ENCODE measurements around the gene MACROH2A1. TPM values are rescaled to one million over a fixed set of nuclear protein-coding genes. Genes with fewer than 3 reads are reported as not detected.

MACROH2A1 gene
- total RNA-seq, 1 experiment from 2014 or later, result 137 TPM

GRCh38 chr5:135347392-135347791, 51.6 kb downstream of the MACROH2A1 start:
- no peak for DNase-seq (ENCODE audit: low read depth, low spot score)
- in situ Hi-C loops (cut with HindIII; ENCODE audit: low pct_unique_long_range_greater_than_20kb, low sequenced_read_pairs), result no loop called here

- no peak for DNase-seq (ENCODE audit: low read depth, low spot score)
- in situ Hi-C loops (cut with HindIII; ENCODE audit: low pct_unique_long_range_greater_than_20kb, low sequenced_read_pairs), result no loop called here
Measured at GRCh38 chr5:135345956-135346731, 52.9 kb downstream of the MACROH2A1 start.

- DNase-seq (ENCODE audit: low read depth, low spot score), result no peak
- in situ Hi-C loops (cut with HindIII; ENCODE audit: low pct_unique_long_range_greater_than_20kb, low sequenced_read_pairs), result no loop called here
Measured at GRCh38 chr5:135344349-135344748, 54.7 kb downstream of the MACROH2A1 start.

- DNase-seq (ENCODE audit: low read depth, low spot score), result no peak
Measured at GRCh38 chr5:135343413-135343812, 55.6 kb downstream of the MACROH2A1 start.

GRCh38 chr5:135342551-135342875, 56.5 kb downstream of the MACROH2A1 start:
- DNase-seq (ENCODE audit: low read depth, low spot score), result no peak
- in situ Hi-C loops (cut with HindIII; ENCODE audit: low pct_unique_long_range_greater_than_20kb, low sequenced_read_pairs), result no loop called here

More at GRCh38 chr5:135343413-135343812, 55.6 kb downstream of the MACROH2A1 start:
- in situ Hi-C loops (cut with HindIII; ENCODE audit: low pct_unique_long_range_greater_than_20kb, low sequenced_read_pairs), result no loop called here

- no peak for DNase-seq (ENCODE audit: low read depth, low spot score)
- in situ Hi-C loops (cut with HindIII; ENCODE audit: low pct_unique_long_range_greater_than_20kb, low sequenced_read_pairs), result no loop called here
Measured at GRCh38 chr5:135341696-135342550, 57.1 kb downstream of the MACROH2A1 start.

GRCh38 chr5:135341016-135341666, 57.9 kb downstream of the MACROH2A1 start:
- DNase-seq (ENCODE audit: low read depth, low spot score), result no peak
- in situ Hi-C loops (cut with HindIII; ENCODE audit: low pct_unique_long_range_greater_than_20kb, low sequenced_read_pairs), result no loop called here

- DNase-seq (ENCODE audit: low read depth, low spot score), result no peak
- in situ Hi-C loops (cut with HindIII; ENCODE audit: low pct_unique_long_range_greater_than_20kb, low sequenced_read_pairs), result no loop called here
Measured at GRCh38 chr5:135340568-135340967, 58.5 kb downstream of the MACROH2A1 start.

- no peak for DNase-seq (ENCODE audit: low read depth, low spot score)
- in situ Hi-C loops (cut with HindIII; ENCODE audit: low pct_unique_long_range_greater_than_20kb, low sequenced_read_pairs), result no loop called here
Measured at GRCh38 chr5:135339623-135340022, 59.4 kb downstream of the MACROH2A1 start.

- in situ Hi-C loops (cut with HindIII; ENCODE audit: low pct_unique_long_range_greater_than_20kb, low sequenced_read_pairs), result no loop called here
- DNase-seq (ENCODE audit: low read depth, low spot score), result no peak
Measured at GRCh38 chr5:135339189-135339588, 59.8 kb downstream of the MACROH2A1 start.

GRCh38 chr5:135337064-135337463, 62.0 kb downstream of the MACROH2A1 start:
- DNase-seq (ENCODE audit: low read depth, low spot score), result no peak
- in situ Hi-C loops (cut with HindIII; ENCODE audit: low pct_unique_long_range_greater_than_20kb, low sequenced_read_pairs), result no loop called here

GRCh38 chr5:135335031-135335828, 63.8 kb downstream of the MACROH2A1 start:
- in situ Hi-C loops (cut with HindIII; ENCODE audit: low pct_unique_long_range_greater_than_20kb, low sequenced_read_pairs), result no loop called here
- no peak for DNase-seq (ENCODE audit: low read depth, low spot score)

- in situ Hi-C loops (cut with HindIII; ENCODE audit: low pct_unique_long_range_greater_than_20kb, low sequenced_read_pairs), result no loop called here
- no peak for DNase-seq (ENCODE audit: low read depth, low spot score)
Measured at GRCh38 chr5:135333732-135334515, 65.1 kb downstream of the MACROH2A1 start.

GRCh38 chr5:135332519-135333150, 66.4 kb downstream of the MACROH2A1 start:
- peak; percentile 68 for DNase-seq (ENCODE audit: low read depth, low spot score)
- in situ Hi-C loops (cut with HindIII; ENCODE audit: low pct_unique_long_range_greater_than_20kb, low sequenced_read_pairs), result no loop called here

- in situ Hi-C loops (cut with HindIII; ENCODE audit: low pct_unique_long_range_greater_than_20kb, low sequenced_read_pairs), result no loop called here
Measured at GRCh38 chr5:135331612-135332011, 67.4 kb downstream of the MACROH2A1 start.

GRCh38 chr5:135330798-135331096, 68.3 kb downstream of the MACROH2A1 start:
- in situ Hi-C loops (cut with HindIII; ENCODE audit: low pct_unique_long_range_greater_than_20kb, low sequenced_read_pairs), result no loop called here
- DNase-seq (ENCODE audit: low read depth, low spot score), result no peak

More at GRCh38 chr5:135331612-135332011, 67.4 kb downstream of the MACROH2A1 start:
- no peak for DNase-seq (ENCODE audit: low read depth, low spot score)

All from SK-MEL-5 (cell line).